CD4-positive, alpha-beta memory T cell (primary cell): ENCODE data around the gene POLR3GL. TPM values are rescaled to one million over a fixed set of nuclear protein-coding genes. Genes with fewer than 3 reads are reported as not detected.

Source experiments
- CTCF ChIA-PET: fragments of 350-600 bp; sonication (Branson Sonifier 250); formaldehyde crosslinking; loops from one replicate; lab custom pipeline; 2021; ENCODE audit warnings: inconsistent platforms; ENCODE audit not compliant: partially characterized antibody; lab: Charles Lee
- POLR2A ChIA-PET: fragments of 350-600 bp; sonication (Branson Sonifier 250); formaldehyde crosslinking; loops from one replicate; lab custom pipeline; 2021; ENCODE audit not compliant: partially characterized antibody; lab: Charles Lee
- DNase-seq, 5 donors: peaks; one replicate each; pipeline versions ENCODE4 v3.0.0 to v3.0.0-alpha.2; 2020 to 2022; ENCODE audit warnings: mixed read lengths in 1 of 5
- H3K27ac ChIP-seq: one replicate; pipeline ENCODE4 v1.7.0; 2013; ENCODE audit warnings: low read depth, low read length
- H3K27me3 ChIP-seq: 2 replicates; pipeline ENCODE4 v1.7.0; 2013; ENCODE audit warnings: mild to moderate bottlenecking, low read length, moderate library complexity; ENCODE audit not compliant: insufficient read depth
- H3K36me3 ChIP-seq: 2 replicates; pipeline ENCODE4 v1.7.0; 2013; ENCODE audit warnings: mild to moderate bottlenecking, low read length, moderate library complexity; ENCODE audit not compliant: insufficient read depth
- H3K4me1 ChIP-seq: 2 replicates; pipeline ENCODE4 v1.7.0; 2013; ENCODE audit warnings: mild to moderate bottlenecking, low read length, moderate library complexity; ENCODE audit not compliant: insufficient read depth
- H3K4me3 ChIP-seq, 2 donors: one replicate each; pipeline ENCODE4 v1.7.0; 2013; ENCODE audit warnings: low read length in 2 of 2, mild to moderate bottlenecking in 1 of 2
- H3K9me3 ChIP-seq, 2 donors: one replicate each; pipeline ENCODE4 v1.7.0; 2013; ENCODE audit warnings: low read length in 2 of 2, control low read depth in 1 of 2; ENCODE audit not compliant: control insufficient read depth in 1 of 2
- H3K27ac Mint-ChIP-seq, 7 donors: one replicate each; pipeline ENCODE4 v1.8.0; 2020 to 2021; ENCODE audit warnings: mixed read lengths in 7 of 7, mild to moderate bottlenecking in 6 of 7, inconsistent platforms in 3 of 7, moderate library complexity in 3 of 7
- H3K27me3 Mint-ChIP-seq, 2 donors: one replicate each; pipeline ENCODE4 v1.8.0; 2020 to 2021; ENCODE audit warnings: mixed read lengths in 2 of 2
- H3K36me3 Mint-ChIP-seq, 2 donors: one replicate each; pipeline ENCODE4 v1.8.0; 2020 to 2021; ENCODE audit warnings: mixed read lengths in 2 of 2, inconsistent platforms in 1 of 2, mild to moderate bottlenecking in 1 of 2
- H3K4me1 Mint-ChIP-seq, 4 donors: one replicate each; pipeline ENCODE4 v1.8.0; 2020 to 2021; ENCODE audit warnings: mixed read lengths in 4 of 4, mild to moderate bottlenecking in 1 of 4
- H3K4me3 Mint-ChIP-seq, 8 donors: one replicate each; pipeline ENCODE4 v1.8.0; 2020 to 2021; ENCODE audit warnings: mixed read lengths in 8 of 8, mild to moderate bottlenecking in 7 of 8, moderate library complexity in 6 of 8, inconsistent platforms in 3 of 8
- H3K9me3 Mint-ChIP-seq, 8 donors: one replicate each; pipeline ENCODE4 v1.8.0; 2020 to 2021; ENCODE audit warnings: mixed read lengths in 8 of 8, mild to moderate bottlenecking in 5 of 8, inconsistent platforms in 3 of 8, moderate library complexity in 1 of 8
- intact Hi-C: fragments of 100-400 bp; cut with micrococcal nuclease; formaldehyde crosslinking; loops from one replicate; pipeline ENCODE4 v1.15.1; 2023
- polyA plus RNA-seq, 2 donors: library from polyadenylated mRNA; unstranded; fragments of 300-500 nt; fragmentation: Illumina TruSeq; gene quantifications; one replicate each; pipeline ENCODE4 v1.2.3, GENCODE V29; 2021
- total RNA-seq, 2 experiments: library from RNA; stranded (reverse); gene quantifications; one replicate each; pipeline ENCODE4 v1.2.3, GENCODE V29; 2021

The POLR3GL gene
- total and polyA plus RNA-seq, 4 experiments from 2014 or later, result 36.6 to 164 (median 66.8) TPM

GRCh38 chr1:145935708-145936107 lies 28.8 kb upstream of the POLR3GL start:
- Histone ChIP-seq H3K27ac (no peak overlapping the region), H3K4me3 (no peak overlapping the region), H3K9me3 (no peaks in the 10 kb centered on the region), H3K27me3 (no peaks in the 10 kb centered on the region), H3K36me3 (peaks cover 17% of the 10 kb centered on the region), H3K4me1 (peaks cover 24% of the 10 kb centered on the region)
- Mint-ChIP-seq H3K9me3 (no peaks in the 10 kb centered on the region), H3K36me3 (peaks cover 22 to 44% of the 10 kb centered on the region in 2 donors), H3K4me1 (peaks cover 16 to 33% (median 26%) of the 10 kb centered on the region in 4 donors), H3K4me3 (no peak overlapping the region), H3K27me3 (no peaks in the 10 kb centered on the region), H3K27ac (peak overlapping the region in 4 of 7 donors; percentile 27 to 64 (median 49))
- no peak for DNase-seq
- intact Hi-C loops, result no loop called here
- ChIA-PET POLR2A (interaction anchor here (1.9 to 2.0 kb wide), 2 partner anchors 8 to 23 kb away, joined by 8 to 16 read pairs; partner anchors contain the start of genes LIX1L and RBM8A), CTCF (no interaction called here)

GRCh38 chr1:145936247-145936646 lies 28.2 kb upstream of the POLR3GL start:
- CTCF ChIA-PET, result interaction anchor here (0.8 to 1.6 kb wide), 2 partner anchors 91 to 96 kb away, joined by 3 read pairs; partner anchors contain the start of gene NUDT17

GRCh38 chr1:145937436-145937835 lies 27.1 kb upstream of the POLR3GL start:
- ChIA-PET CTCF (interaction anchor here (1.6 kb wide), 1 partner anchor 92 kb away, joined by 3 read pairs; the partner anchor contains the start of gene NUDT17), POLR2A (interaction anchor here (1.6 to 2.0 kb wide), 3 partner anchors 10 to 18 kb away, joined by 5 to 16 read pairs (median 9); partner anchors contain the start of genes PEX11B and RBM8A)
- peaks cover 16% of the 10 kb centered on the region for H3K4me1 ChIP-seq
- H3K9me3 Mint-ChIP-seq, result no peaks in the 10 kb centered on the region
- no peak overlapping the region for H3K4me3 Mint-ChIP-seq
- H3K27ac ChIP-seq, result no peak overlapping the region
- no peaks in the 10 kb centered on the region for H3K27me3 Mint-ChIP-seq
- no peak for DNase-seq
- peak overlapping the region in 1 of 7 donors; percentile 70 for H3K27ac Mint-ChIP-seq
- no peak overlapping the region for H3K4me3 ChIP-seq
- intact Hi-C loops, result no loop called here
- no peaks in the 10 kb centered on the region for H3K9me3 ChIP-seq
- peaks cover 32 to 53% of the 10 kb centered on the region in 2 donors for H3K36me3 Mint-ChIP-seq
- peaks cover 10 to 20% (median 13%) of the 10 kb centered on the region in 4 donors for H3K4me1 Mint-ChIP-seq
- H3K27me3 ChIP-seq, result no peaks in the 10 kb centered on the region
- peaks cover 26% of the 10 kb centered on the region for H3K36me3 ChIP-seq

More at GRCh38 chr1:145936247-145936646, 28.2 kb upstream of the POLR3GL start:
- Mint-ChIP-seq H3K9me3 (no peaks in the 10 kb centered on the region), H3K27me3 (no peaks in the 10 kb centered on the region), H3K4me1 (peaks cover 16 to 30% (median 22%) of the 10 kb centered on the region in 4 donors), H3K27ac (peak overlapping the region in 2 of 7 donors; percentile 31 to 61), H3K36me3 (peaks cover 22 to 47% of the 10 kb centered on the region in 2 donors), H3K4me3 (no peak overlapping the region)
- no peak overlapping the region for H3K4me3 ChIP-seq
- no peak for DNase-seq
- H3K36me3 ChIP-seq, result peaks cover 17% of the 10 kb centered on the region
- H3K4me1 ChIP-seq, result peaks cover 24% of the 10 kb centered on the region
- POLR2A ChIA-PET, result interaction anchor here (1.9 to 2.0 kb wide), 3 partner anchors 9 to 22 kb away, joined by 5 to 16 read pairs (median 8); partner anchors contain the start of genes LIX1L, PEX11B and RBM8A
- intact Hi-C loops, result no loop called here
- H3K9me3 ChIP-seq, result no peaks in the 10 kb centered on the region
- H3K27ac ChIP-seq, result no peak overlapping the region
- no peaks in the 10 kb centered on the region for H3K27me3 ChIP-seq

- Histone ChIP-seq H3K27ac (no peak overlapping the region), H3K4me3 (no peak overlapping the region), H3K36me3 (peaks cover 33% of the 10 kb centered on the region), H3K9me3 (no peaks in the 10 kb centered on the region), H3K4me1 (no peaks in the 10 kb centered on the region), H3K27me3 (no peaks in the 10 kb centered on the region)
- intact Hi-C loops, result no loop called here
- DNase-seq, result no peak
- CTCF ChIA-PET, result interaction anchor here (1.9 kb wide), 1 partner anchor 35 kb away, joined by 5 read pairs; no protein-coding TSS in a partner anchor
- no peaks in the 10 kb centered on the region for H3K27me3 Mint-ChIP-seq
- peaks cover 6 to 17% (median 8%) of the 10 kb centered on the region in 4 donors for H3K4me1 Mint-ChIP-seq
- H3K36me3 Mint-ChIP-seq, result peaks cover 25 to 62% of the 10 kb centered on the region in 2 donors
- H3K4me3 Mint-ChIP-seq, result no peak overlapping the region
- H3K27ac Mint-ChIP-seq, result peak overlapping the region in 3 of 7 donors; percentile 25 to 45 (median 42)
- POLR2A ChIA-PET, result interaction anchor here (1.3 to 2.7 kb wide), 3 partner anchors 10 to 35 kb away, joined by 3 to 13 read pairs (median 5); partner anchors contain the start of gene RBM8A
- H3K9me3 Mint-ChIP-seq, result no peaks in the 10 kb centered on the region
Measured at GRCh38 chr1:145942405-145942804, 22.1 kb upstream of the POLR3GL start.

- Histone ChIP-seq H3K36me3 (peaks cover 34% of the 10 kb centered on the region), H3K27me3 (no peaks in the 10 kb centered on the region), H3K27ac (no peak overlapping the region), H3K4me3 (no peak overlapping the region), H3K9me3 (no peaks in the 10 kb centered on the region), H3K4me1 (peaks cover 2% of the 10 kb centered on the region)
- Mint-ChIP-seq H3K27ac (peak overlapping the region in 3 of 7 donors; percentile 41 to 80 (median 42)), H3K9me3 (no peaks in the 10 kb centered on the region), H3K4me3 (peak overlapping the region in 1 of 8 donors; percentile 63), H3K27me3 (no peaks in the 10 kb centered on the region), H3K36me3 (peaks cover 25 to 59% of the 10 kb centered on the region in 2 donors), H3K4me1 (peaks cover 7 to 17% (median 8%) of the 10 kb centered on the region in 4 donors)
- ChIA-PET POLR2A (interaction anchor here (1.3 to 2.7 kb wide), 4 partner anchors 11 to 34 kb away, joined by 3 to 13 read pairs (median 4); partner anchors contain the start of gene RBM8A), CTCF (interaction anchor here (1.9 kb wide), 1 partner anchor 34 kb away, joined by 5 read pairs; no protein-coding TSS in a partner anchor)
- intact Hi-C loops, result no loop called here
- no peak for DNase-seq
Measured at GRCh38 chr1:145942871-145943270, 21.6 kb upstream of the POLR3GL start.

- Histone ChIP-seq H3K27me3 (no peaks in the 10 kb centered on the region), H3K27ac (no peak overlapping the region), H3K4me3 (no peak overlapping the region), H3K4me1 (peaks cover 16% of the 10 kb centered on the region), H3K36me3 (peaks cover 34% of the 10 kb centered on the region), H3K9me3 (no peaks in the 10 kb centered on the region)
- no peaks in the 10 kb centered on the region for H3K27me3 Mint-ChIP-seq
- H3K9me3 Mint-ChIP-seq, result no peaks in the 10 kb centered on the region
- ChIA-PET POLR2A (interaction anchor here (2.1 to 2.7 kb wide), 2 partner anchors 17 to 26 kb away, joined by 6 to 13 read pairs; partner anchors contain the start of genes PEX11B and RBM8A), CTCF (interaction anchor here (0.7 to 1.6 kb wide), 3 partner anchors 17 to 99 kb away, joined by 3 to 5 read pairs (median 3); partner anchors contain the start of genes NUDT17 and RBM8A)
- H3K4me3 Mint-ChIP-seq, result no peak overlapping the region
- H3K4me1 Mint-ChIP-seq, result peaks cover 15 to 33% (median 17%) of the 10 kb centered on the region in 4 donors
- peaks cover 30 to 64% of the 10 kb centered on the region in 2 donors for H3K36me3 Mint-ChIP-seq
- H3K27ac Mint-ChIP-seq, result peak overlapping the region in 4 of 7 donors; percentile 3 to 42 (median 9)
- no peak for DNase-seq
- intact Hi-C loops, result no loop called here
Measured at GRCh38 chr1:145944532-145944931, 20.0 kb upstream of the POLR3GL start.
